Left hindlimb (tissue), 1 donor: ENCODE data around the gene PSMB11.

Experiments
- DNase-seq: peaks from one replicate; pipeline ENCODE4 v3.0.0-alpha.2; 2018

PSMB11 gene

DNA sequence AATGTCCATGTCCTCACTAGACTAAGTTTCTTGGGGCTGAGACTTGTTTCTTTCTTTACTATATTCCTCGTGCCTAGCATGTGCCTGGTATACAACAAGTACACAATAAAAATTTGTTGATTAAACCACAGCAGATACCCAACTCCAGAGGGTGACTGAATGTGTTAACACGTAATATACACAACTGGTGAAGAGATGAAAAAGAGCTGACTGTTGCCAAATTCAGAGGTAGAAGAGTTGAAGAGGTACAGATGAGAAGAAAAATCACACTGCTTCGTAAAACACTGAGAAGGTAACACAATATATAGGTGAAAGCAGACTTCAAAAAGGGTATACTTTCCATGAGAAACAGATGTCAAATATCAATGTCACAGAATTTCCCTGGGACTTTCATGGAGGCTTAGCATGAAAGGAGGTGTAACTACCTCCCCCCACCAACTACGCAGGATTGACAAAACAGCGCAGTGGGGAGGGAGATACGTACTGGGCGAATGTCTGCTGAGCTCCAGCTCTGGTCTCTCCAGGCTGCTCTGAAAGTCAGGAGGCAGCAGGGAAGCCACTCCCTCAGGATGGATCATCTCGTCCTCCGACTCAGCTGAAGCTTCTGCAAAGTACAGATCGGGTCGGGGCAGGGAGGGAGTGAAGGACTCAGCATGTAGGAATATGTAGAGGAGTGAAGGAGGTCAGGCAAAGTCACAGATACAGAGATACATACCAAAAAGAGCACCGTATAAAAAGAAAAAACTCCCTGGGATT is 47.7 kb downstream of the PSMB11 start:
- DNase-seq, result no peak

GRCh38 chr14:23090254-23090636 is 48.2 kb downstream of the PSMB11 start:
- DNase-seq, result no peak

DNA sequence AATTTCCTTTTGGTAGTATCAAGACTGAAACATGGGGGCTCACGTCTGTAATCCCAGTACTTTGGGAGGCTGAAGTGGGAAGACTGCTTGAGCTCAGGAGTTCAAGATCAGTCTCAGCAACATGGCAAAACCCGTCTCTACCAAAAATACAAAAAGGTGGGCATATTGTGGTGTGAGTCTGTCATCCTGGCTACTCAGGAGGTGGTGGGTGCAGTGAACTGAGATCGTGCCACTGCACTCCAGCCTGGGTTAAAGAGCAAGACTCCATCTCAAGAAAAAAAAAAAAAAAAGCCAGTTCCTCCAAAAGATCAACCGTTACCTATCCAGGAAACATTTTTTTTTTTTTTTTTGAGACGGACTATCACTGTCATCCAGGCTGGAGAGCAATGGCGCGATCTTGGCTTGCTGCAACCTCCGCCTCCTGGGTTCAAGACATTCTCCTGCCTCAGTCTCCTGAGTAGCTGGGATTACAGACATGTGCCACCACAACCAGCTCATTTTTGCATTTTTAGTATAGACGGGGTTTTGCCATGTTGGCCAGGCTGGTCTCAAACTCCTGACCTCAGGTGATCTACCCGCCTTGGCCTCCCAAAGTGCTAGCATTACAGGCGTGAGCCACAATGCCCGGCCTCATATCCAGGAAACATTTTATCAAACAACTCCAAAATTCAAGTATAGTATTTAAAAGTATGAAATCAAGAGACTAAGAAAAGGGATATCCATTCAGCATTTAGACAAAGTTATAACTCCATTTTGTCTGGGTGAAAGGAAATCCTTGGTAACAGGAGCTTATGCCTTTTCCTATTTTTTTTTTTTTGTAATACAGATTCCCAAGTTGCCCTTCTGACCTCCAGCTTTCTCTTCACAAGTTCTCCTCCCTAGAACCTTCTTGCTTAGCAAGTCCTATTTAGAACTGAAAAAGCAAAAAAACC is 49.5 kb downstream of the PSMB11 start:
- DNase-seq, result no peak

GRCh38 chr14:23093104-23093503 is 51.1 kb downstream of the PSMB11 start:
- DNase-seq, result no peak

- DNase-seq, result no peak
These were observed 51.5 kb downstream of the PSMB11 start for GRCh38 chr14:23093526-23093925.
